Lung (tissue), 12 donors: Measurements from ENCODE around the gene TEKTIP1. TPM values are rescaled to one million over a fixed set of nuclear protein-coding genes. Genes with fewer than 3 reads are reported as not detected.

ENCODE experiments used
- ATAC-seq: fragments of 200-7000 bp; cut with Tn5 transposase; one replicate; pipeline ENCODE4 v1.9.1; 2020; ENCODE audit warnings: moderate number of reproducible peaks; ENCODE audit not compliant: insufficient read depth, low FRiP score
- DNase-seq, 3 donors: peaks; one replicate each; pipeline ENCODE4 v3.0.0-alpha.2; 2013 to 2017
- H3K27ac ChIP-seq, 2 donors: one replicate each; pipeline ENCODE4 v1.5.1; 2013; ENCODE audit warnings: mild to moderate bottlenecking in 2 of 2, moderate library complexity in 2 of 2, control low read depth in 1 of 2, inconsistent platforms in 1 of 2, low read depth in 1 of 2, low read length in 1 of 2
- H3K27me3 ChIP-seq, 3 donors: one replicate each; pipeline ENCODE4 v1.5.1; 2013; ENCODE audit warnings: low read length in 2 of 3; ENCODE audit not compliant: control insufficient read depth in 3 of 3, insufficient read depth in 3 of 3
- H3K36me3 ChIP-seq, 4 donors: one replicate each; pipeline ENCODE4 v1.5.1; 2013; ENCODE audit warnings: low read length in 4 of 4, mild to moderate bottlenecking in 1 of 4, moderate library complexity in 1 of 4; ENCODE audit not compliant: control insufficient read depth in 4 of 4, insufficient read depth in 4 of 4
- H3K4me1 ChIP-seq, 5 donors: one replicate each; pipeline ENCODE4 v1.5.1; 2013; ENCODE audit warnings: low read length in 5 of 5, mild to moderate bottlenecking in 2 of 5, moderate library complexity in 1 of 5; ENCODE audit not compliant: control insufficient read depth in 5 of 5, insufficient read depth in 5 of 5
- H3K4me3 ChIP-seq: one replicate; pipeline ENCODE4 v1.5.1; 2013; ENCODE audit warnings: mild to moderate bottlenecking, control low read depth, moderate library complexity
- H3K9ac ChIP-seq, 2 donors: one replicate each; pipeline ENCODE4 v1.5.1; 2013; ENCODE audit warnings: low read length in 2 of 2, control low read depth in 1 of 2; ENCODE audit not compliant: insufficient read depth in 1 of 2
- H3K9me3 ChIP-seq, 4 donors: one replicate each; pipeline ENCODE4 v1.5.1; 2013; ENCODE audit warnings: low read length in 3 of 4, mild to moderate bottlenecking in 1 of 4, moderate library complexity in 1 of 4; ENCODE audit not compliant: control insufficient read depth in 4 of 4, insufficient read depth in 3 of 4
- WGBS, 2 donors: extraction: QIAGEN DNeasy Blood & Tissue Kit; methylation state at CpG; one replicate each; pipeline ENCODE4 v1.1.7; 2013; 5-methylcytosine and 5-hydroxymethylcytosine counted together
- polyA plus RNA-seq, 2 donors: library from polyadenylated mRNA; stranded (reverse); fragments of 200-250 nt; gene quantifications; one replicate each; pipeline ENCODE4 v1.2.1, GENCODE V29; 2013
- total RNA-seq, 2 donors: library from RNA; depleted of rRNA in 1 of 2; stranded (reverse); fragments of >200 nt in 1 of 2; gene quantifications; one replicate each; pipeline ENCODE4 v1.2.1, GENCODE V29; 2014 to 2021
- TF ChIP-seq, protein P1 (sequence below): IDR thresholded peaks from 2 replicates; pipeline ENCODE4 v1.5.1; 2012; ENCODE audit warnings: mild to moderate bottlenecking; ENCODE audit errors: control extremely low read depth, extremely low read depth
- donor health status: control.
- donor health status: control.
- donor health status: Bipolar disorder and iron deficiency.
- donor health status: healthy.
- donor health status: DM: yes; HTN: yes; CAD: no.

The TEKTIP1 gene
- total and polyA plus RNA-seq, 4 donors: 0.20 to 5.8 (median 0.91) TPM

DNA sequence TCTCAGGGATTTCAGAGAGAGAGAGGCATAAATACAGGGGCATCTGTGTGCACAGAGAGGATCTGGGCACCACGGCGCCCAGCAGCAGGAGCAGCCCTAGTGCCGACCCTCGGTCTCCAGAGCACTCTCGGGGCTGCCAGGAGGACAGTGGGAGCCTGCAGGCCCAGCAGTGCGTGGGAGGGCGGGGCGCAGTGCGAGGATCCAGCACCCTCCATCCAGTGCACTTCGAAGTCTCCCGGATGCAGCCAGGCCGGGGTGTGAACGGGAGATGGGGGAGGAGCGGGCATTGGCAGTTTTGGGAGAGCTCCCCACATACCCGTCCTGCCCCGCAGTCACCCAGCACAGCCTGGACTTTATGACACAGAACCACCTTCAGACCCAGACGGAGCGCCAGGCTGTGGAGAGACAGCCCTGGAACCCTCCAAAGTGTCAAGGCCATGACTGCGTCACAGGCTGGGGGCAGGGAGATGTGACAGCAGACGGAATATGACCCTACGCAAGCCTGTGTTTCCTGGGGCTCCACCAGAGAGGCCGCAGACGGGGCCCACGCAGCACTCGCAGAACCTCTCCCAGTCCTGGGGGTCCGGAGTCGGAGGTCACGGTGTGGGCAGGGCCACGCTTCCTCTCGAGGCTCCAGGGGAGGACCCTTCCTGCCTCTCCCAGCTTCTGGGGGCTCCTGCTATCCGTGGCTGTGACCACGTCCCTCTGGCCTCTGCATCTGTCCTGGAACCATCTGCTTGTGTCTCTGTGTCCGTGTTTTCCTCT, 14.7 kb upstream of the TEKTIP1 start:
- no peak for DNase-seq
- WGBS, 2 donors: 95% methylated on average over 33 of the region's 33 CpGs
- H3K9me3 ChIP-seq: peaks cover 0 to 1% (median 0%) of the 10 kb centered on the region in 4 donors
- TF ChIP-seq, protein P1, sequence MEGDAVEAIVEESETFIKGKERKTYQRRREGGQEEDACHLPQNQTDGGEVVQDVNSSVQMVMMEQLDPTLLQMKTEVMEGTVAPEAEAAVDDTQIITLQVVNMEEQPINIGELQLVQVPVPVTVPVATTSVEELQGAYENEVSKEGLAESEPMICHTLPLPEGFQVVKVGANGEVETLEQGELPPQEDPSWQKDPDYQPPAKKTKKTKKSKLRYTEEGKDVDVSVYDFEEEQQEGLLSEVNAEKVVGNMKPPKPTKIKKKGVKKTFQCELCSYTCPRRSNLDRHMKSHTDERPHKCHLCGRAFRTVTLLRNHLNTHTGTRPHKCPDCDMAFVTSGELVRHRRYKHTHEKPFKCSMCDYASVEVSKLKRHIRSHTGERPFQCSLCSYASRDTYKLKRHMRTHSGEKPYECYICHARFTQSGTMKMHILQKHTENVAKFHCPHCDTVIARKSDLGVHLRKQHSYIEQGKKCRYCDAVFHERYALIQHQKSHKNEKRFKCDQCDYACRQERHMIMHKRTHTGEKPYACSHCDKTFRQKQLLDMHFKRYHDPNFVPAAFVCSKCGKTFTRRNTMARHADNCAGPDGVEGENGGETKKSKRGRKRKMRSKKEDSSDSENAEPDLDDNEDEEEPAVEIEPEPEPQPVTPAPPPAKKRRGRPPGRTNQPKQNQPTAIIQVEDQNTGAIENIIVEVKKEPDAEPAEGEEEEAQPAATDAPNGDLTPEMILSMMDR: no peak
- H3K27me3 ChIP-seq: no peaks in the 10 kb centered on the region
- no peak overlapping the region for H3K9ac ChIP-seq
- H3K4me1 ChIP-seq: no peaks in the 10 kb centered on the region
- ATAC-seq: no peak
- H3K36me3 ChIP-seq: peaks cover 3 to 59% (median 27%) of the 10 kb centered on the region in 4 donors
- H3K27ac ChIP-seq: no peak overlapping the region
- no peak overlapping the region for H3K4me3 ChIP-seq

DNA sequence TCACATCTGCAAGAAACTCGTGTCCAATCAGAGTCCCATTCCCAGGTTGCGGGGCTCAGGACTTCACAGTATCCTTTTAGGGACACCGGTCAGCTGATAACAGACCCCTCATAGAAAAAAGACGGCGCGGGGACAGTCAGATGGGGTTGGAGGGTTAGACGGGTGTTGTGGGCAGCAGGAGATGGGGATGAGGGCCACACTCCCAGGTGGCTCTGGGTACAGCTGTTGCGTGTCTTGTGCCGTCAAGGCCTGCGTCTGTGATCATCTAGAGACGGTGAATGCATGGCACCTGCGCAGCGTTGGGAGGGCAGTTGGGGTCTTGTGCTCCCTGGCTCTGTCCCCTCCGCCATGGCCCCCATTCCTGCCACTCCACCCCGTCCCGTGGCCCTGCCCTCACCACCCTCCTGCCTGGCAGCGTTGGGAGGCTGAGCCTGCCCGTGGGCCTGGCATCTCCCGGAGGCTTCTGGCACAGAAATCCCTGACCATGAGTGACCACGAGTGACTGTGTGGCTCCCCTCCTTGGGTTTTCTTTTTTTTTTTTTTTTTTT, 14.0 kb upstream of the TEKTIP1 start:
- Histone ChIP-seq H3K27ac (no peak overlapping the region), H3K9me3 (peaks cover 0 to 1% (median 0%) of the 10 kb centered on the region in 4 donors), H3K4me1 (no peaks in the 10 kb centered on the region), H3K36me3 (peaks cover 3 to 54% (median 26%) of the 10 kb centered on the region in 4 donors), H3K9ac (no peak overlapping the region), H3K4me3 (no peak overlapping the region), H3K27me3 (no peaks in the 10 kb centered on the region)
- TF ChIP-seq, protein P1: no peak
- no peak for ATAC-seq
- 95 to 96% methylated on average over 20 of the region's 20 CpGs for WGBS, 2 donors
- no peak for DNase-seq

DNA sequence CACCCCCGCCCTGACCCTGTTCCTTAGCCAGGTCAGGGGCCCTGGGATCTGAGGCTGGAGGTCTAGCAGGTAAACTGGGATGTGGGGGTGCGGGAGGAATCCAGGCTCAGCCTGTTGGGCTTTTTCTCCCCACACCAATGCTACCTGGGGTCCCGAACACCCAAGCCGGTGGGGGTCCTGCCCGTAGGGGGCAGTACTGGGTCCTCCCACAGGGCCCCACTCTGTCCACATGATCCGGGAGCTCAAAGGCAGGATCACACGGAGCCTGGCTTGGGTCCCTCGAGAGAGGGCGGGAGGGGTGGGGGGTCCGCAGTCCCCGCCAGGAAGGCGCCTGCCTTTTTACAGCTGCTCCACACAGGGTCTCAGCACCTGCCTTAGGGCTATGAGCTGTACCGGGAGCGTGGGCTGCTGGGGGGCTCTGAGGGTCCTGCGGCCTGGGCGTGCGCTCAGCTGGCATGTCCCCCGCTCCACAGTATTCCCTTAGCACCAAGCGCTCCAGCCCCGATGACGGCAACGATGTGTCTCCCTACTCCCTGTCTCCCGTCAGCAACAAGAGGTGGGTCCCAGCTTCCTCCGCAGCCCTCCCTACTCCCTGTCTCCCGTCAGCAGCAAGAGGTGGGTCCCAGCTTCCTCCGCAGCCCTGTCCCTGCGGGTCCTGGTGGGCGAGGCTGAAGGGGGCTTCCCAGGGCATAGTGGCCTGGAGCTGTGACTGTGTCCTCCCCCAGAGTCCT, 12.3 kb upstream of the TEKTIP1 start:
- DNase-seq (no peak), ATAC-seq (no peak)
- H3K9ac ChIP-seq: no peak overlapping the region
- peaks cover 7 to 67% (median 30%) of the 10 kb centered on the region in 4 donors for H3K36me3 ChIP-seq
- no peaks in the 10 kb centered on the region for H3K9me3 ChIP-seq
- WGBS, 2 donors: 93 to 97% methylated on average over 28 of the region's 28 CpGs
- TF ChIP-seq, protein P1: no peak
- no peak overlapping the region for H3K4me3 ChIP-seq
- H3K4me1 ChIP-seq: no peaks in the 10 kb centered on the region
- H3K27ac ChIP-seq: no peak overlapping the region
- H3K27me3 ChIP-seq: no peaks in the 10 kb centered on the region
